ENCODE data around the gene FILIP1L.

Gene FILIP1L

GRCh38 chr3:99966662-99967416 lies 147.5 kb downstream of the FILIP1L start:
- DNase-seq, result no peak

DNA sequence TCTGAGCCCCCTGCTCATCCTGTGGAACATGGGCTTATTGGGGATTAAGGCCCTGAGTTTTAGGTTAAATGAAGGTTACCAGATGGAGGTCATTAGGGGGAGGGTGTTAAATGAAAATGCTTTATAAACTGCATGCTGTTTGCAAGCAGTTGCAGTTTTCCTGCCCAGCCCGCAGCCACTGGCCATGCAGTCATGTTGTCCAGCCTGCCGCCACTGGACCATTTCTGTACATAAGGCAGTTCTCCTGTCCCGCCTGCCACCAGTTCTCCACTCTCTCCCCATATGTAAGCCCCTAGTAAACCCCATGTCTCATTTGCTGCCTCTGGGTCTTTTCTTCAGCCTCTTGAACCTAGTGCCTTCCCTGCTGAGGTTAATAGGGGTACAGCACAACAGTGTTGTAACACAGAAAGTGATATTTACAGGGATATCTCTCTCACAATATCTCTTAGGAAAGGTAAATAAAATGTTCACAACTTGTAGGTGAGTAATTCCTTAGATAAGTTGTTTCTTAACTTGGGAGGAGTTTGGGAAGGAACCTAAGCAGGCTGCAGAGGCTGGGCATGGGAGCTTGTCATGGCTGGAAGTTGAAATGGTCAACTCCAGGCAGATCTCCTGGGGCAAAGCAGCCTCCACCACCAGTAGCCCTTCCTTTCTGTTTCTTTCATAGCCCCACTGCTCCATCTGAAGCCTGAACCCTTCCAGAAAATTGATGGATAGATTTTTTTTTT lies 148.5 kb downstream of the FILIP1L start:
- no peak for DNase-seq

GRCh38 chr3:99965077-99965476 lies 149.2 kb downstream of the FILIP1L start:
- DNase-seq, result no peak

GRCh38 chr3:99962703-99963102 lies 151.6 kb downstream of the FILIP1L start:
- DNase-seq, result no peak

DNA sequence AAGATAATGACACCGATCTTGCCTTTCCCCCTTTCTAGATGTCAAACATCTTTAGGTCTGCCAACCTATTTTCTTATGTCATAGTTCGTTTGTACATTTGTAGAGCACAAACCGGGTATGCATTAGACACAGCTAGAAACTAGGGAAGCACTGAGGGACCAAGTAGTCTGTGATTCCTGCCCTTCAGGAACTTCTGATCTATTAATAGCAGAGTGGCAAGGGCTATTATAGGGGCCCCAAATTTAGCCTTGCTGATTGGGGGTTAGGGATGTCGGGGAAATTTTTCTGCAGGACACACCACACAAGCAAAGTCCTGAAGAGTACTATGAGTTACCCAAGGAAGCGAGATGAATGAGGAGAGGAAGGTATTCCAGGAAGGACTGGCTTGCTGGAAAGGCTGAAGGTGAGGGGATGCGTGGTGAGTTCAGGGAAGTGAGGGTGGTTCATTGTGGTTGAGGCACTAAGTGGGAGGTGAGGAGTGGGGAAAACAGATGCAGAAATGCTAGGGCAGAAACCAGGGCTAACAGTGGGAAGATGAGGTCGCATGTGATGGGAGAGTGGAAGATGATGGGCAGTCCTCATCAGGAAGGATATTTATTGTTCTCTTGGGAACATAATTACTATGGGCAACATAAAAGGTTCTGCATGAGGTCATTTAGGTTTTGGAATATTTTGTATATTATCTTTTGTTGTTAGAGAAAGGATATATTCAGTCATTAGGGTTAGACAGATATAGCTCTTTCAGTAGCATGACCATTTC lies 152.4 kb downstream of the FILIP1L start:
- no peak for DNase-seq

DNA sequence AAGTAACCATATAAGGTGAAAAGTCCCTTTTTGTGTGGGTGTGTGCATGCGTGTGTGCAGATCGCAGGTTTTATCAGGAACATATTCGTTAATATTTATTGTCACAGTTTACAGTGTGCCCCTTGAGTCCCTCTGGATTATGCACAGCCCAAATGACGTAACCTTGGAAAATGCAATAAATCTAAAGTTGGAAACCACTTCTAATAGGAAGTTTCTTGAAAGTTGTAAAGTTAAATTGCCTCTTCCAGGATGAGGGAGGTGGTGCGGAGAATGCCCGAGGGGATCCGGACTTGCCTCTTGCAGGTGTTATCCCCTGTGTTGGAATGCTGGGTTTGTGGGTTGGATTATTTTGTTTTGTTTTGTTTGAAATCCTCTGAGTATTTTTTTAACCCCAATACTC lies 153.4 kb downstream of the FILIP1L start:
- no peak for DNase-seq

DNA sequence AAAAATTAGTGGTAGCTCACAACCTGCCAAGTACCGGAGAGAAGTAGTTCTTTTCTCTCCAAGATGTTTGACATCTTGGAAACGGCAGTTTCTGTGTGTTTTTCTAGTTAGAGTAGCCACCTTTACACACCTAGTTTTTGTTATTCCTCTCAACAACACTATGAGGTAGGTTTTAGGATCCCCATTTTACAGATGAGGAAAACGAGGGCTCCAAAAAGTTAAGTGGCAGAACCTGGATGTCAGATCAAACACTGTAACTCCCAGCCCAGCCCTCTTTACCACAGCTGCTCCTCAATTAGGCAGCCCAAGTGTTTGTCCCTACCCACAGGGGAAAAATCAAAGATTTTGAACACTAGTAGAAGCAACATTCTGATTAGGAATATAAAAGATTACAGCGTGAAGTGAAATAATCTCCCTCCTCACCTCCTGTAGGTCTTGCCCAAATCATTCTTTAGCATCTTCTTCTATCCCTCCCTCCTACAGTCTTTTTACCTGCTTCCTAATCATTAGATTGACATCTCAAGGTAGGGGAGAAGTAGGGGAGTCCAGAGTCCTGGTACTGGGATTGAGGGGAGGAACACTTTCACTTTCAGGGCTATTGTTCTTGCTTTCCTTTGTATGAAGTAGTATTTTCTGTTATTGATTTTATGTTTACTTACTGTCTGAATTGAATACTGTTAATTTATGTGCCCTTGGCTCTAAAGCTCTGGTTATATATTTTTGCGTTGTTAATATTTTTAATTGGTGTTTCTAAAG lies 154.0 kb downstream of the FILIP1L start:
- no peak for DNase-seq

GRCh38 chr3:99958222-99958912 lies 155.9 kb downstream of the FILIP1L start:
- no peak for DNase-seq

GRCh38 chr3:99957151-99957796 lies 157.0 kb downstream of the FILIP1L start:
- DNase-seq, result no peak

GRCh38 chr3:99955773-99956562 lies 158.3 kb downstream of the FILIP1L start:
- no peak for DNase-seq

- DNase-seq, result no peak
These were observed 159.2 kb downstream of the FILIP1L start for GRCh38 chr3:99954914-99955644.

DNA sequence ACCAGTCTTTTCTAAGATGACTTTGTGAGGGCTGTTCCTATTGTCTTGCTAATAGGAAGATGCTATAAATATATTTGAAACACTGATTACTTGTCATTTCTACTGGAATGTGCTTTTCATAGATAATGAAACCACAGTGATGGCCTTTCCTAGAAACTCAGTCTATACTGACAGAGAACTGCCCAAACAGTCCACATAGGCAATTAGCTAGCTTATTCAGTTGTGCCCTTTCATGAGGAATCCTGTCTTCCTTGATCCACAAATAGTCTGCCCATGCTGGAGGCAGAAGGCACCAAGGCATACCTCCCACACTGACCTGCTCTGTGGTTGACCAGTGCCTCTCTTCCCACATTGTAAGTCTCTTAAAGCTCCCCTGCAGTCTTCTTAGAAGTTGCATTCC lies 160.7 kb downstream of the FILIP1L start:
- DNase-seq, result no peak

DNA sequence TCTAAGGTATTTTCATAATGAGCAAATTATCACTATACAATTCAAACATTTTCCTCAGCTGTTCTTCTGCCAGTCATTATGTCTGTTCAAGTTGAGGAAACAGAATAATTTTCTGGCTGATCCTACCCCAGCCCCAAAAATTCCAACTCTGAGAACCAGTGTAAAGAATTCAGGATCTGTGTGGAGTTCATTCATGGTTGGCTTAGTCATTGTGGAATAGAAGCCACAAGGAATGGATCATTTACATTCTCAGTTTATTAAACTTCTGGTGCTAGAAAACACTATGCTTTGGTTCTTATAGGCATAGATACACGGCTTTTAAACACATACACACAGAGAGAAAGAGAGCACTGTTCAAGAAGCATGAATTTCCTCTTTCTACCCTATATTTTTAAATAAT lies 162.0 kb downstream of the FILIP1L start:
- DNase-seq, result no peak

GRCh38 chr3:99951701-99952100 lies 162.6 kb downstream of the FILIP1L start:
- no peak for DNase-seq

DNA sequence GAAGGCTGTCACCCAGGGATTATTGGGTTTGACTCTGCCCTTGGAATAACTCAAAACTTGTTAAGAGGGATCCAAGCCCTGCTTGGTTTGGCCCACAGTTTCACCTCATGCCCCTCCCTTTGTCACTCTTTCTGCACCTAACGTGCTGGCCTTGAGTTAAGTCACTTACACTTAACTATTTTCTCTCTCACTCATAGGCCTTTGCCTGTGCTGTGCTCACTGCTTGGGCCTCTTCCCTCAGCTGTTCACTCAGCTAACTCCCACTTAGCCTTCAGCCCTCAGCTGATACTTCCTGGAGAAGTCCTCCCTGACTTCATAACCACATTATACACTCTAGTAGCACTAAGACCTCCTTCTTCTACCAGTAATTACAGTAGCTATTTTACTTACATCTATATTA lies 163.4 kb downstream of the FILIP1L start:
- DNase-seq, result no peak

GRCh38 chr3:99949956-99950670 lies 164.2 kb downstream of the FILIP1L start:
- DNase-seq, result no peak

DNA sequence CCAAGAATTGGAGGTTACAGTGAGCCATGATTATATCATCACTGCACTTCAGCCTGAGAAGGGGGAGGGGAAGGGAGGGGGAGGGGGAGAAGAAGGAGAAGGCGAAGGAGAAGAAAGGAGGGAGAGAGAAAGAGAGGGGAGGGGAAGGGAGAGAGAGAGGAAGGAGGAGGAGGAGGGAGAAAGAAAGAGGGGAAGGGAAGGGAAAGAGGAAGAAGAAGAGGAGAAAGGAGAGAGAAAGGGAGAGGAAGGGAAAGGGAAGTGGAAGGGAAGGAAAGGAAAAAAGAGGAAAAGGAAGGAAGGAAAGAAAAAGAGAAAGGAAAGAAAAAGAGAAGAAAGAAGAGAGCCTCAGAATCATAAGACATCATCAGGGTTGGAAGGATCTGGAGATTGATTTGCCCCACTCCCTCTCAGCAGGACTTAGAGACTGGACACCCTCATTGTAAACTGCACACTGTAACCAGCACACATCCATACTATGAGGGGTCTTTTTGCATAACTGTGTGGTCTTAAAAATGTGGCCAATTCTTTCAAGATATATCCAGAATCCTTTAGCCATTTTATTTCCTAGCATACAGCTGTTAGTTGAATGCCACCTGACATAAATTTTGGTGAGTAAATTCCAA lies 165.7 kb downstream of the FILIP1L start:
- DNase-seq, result no peak

DNA sequence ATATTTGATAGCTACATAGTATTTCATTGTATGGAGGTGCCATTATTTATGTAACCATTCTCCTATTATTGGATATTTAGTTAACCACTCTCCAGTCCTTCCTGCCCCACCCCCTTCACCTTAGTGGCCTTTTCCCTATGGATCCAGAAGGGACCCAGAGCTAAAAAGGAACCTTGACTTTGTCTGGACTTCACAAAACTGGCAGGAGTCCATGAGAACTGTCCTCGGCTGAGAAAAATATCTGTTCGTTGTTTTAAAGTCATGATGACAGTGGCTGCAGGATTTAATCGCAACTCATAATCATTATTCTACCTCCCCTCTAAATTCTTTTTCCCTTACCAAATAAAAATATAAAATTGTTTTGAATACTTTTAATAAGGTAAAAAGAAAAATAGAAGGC lies 166.9 kb downstream of the FILIP1L start:
- no peak for DNase-seq

All from DMS53 (cell line).